ENCODE data around the gene EMC10.
A peak's percentile ranks its signal among the peaks of the same experiment; 100 is the strongest.

EMC10 gene

GRCh38 chr19:50475101-50475568 is 1.2 kb upstream of the EMC10 start:
- no peak overlapping the region for H3K4me2 ChIP-seq (ENCODE audit: low read depth, low read length)
- no peak overlapping the region for H3K9ac ChIP-seq (ENCODE audit: low read length)
- peaks cover 5% of the 10 kb centered on the region; the same call in 1 of the 2 replicates for H3F3A ChIP-seq (ENCODE audit: insufficient read depth, low read length)
- TF ChIP-seq EZH2phosphoT487 (IDR thresholded peaks at IDR 0.05; ENCODE audit: low read length) (no peak), EZH2 (optimal IDR thresholded peaks at IDR 0.05; ENCODE audit: low read depth, low read length) (no peak)
- TF ChIP-seq, protein P1, sequence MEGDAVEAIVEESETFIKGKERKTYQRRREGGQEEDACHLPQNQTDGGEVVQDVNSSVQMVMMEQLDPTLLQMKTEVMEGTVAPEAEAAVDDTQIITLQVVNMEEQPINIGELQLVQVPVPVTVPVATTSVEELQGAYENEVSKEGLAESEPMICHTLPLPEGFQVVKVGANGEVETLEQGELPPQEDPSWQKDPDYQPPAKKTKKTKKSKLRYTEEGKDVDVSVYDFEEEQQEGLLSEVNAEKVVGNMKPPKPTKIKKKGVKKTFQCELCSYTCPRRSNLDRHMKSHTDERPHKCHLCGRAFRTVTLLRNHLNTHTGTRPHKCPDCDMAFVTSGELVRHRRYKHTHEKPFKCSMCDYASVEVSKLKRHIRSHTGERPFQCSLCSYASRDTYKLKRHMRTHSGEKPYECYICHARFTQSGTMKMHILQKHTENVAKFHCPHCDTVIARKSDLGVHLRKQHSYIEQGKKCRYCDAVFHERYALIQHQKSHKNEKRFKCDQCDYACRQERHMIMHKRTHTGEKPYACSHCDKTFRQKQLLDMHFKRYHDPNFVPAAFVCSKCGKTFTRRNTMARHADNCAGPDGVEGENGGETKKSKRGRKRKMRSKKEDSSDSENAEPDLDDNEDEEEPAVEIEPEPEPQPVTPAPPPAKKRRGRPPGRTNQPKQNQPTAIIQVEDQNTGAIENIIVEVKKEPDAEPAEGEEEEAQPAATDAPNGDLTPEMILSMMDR (IDR thresholded peaks at IDR 0.05; ENCODE audit: low read length) = no peak
- no peak overlapping the region for H3K4me3 ChIP-seq (ENCODE audit: low read length)
- peaks cover 31% of the 10 kb centered on the region for H3K79me2 ChIP-seq (ENCODE audit: low read length)
- no peak overlapping the region for H3K27ac ChIP-seq (ENCODE audit: low read length)
- DNase-seq = no peak
- no peaks in the 10 kb centered on the region for H3K9me3 ChIP-seq (replicated peaks; ENCODE audit: insufficient read depth, low read length)
- peaks cover 10% of the 10 kb centered on the region; the same call in 1 of the 2 replicates for H3K27me3 ChIP-seq (replicated peaks; ENCODE audit: insufficient read depth, low read length)
- H2AFZ ChIP-seq (ENCODE audit: low read length) = no peak overlapping the region
- no peaks in the 10 kb centered on the region for H3K36me3 ChIP-seq (replicated peaks; ENCODE audit: insufficient read depth, low read length)
- H3K9me2 ChIP-seq (replicated peaks; ENCODE audit: insufficient read depth, low read length) = no peaks in the 10 kb centered on the region
- peaks cover 3% of the 10 kb centered on the region; the same call in 1 of the 2 replicates for H4K20me1 ChIP-seq (ENCODE audit: insufficient read depth, low read length)
- no peaks in the 10 kb centered on the region for H3K4me1 ChIP-seq (ENCODE audit: low read length)

GRCh38 chr19:50475736-50476223 is 527 bp upstream of the EMC10 start:
- Histone ChIP-seq H3K79me2 (ENCODE audit: low read length) (peaks cover 31% of the 10 kb centered on the region), H3K27me3 (replicated peaks; ENCODE audit: insufficient read depth, low read length) (peaks cover 10% of the 10 kb centered on the region; the same call in 1 of the 2 replicates), H3K9me2 (replicated peaks; ENCODE audit: insufficient read depth, low read length) (no peaks in the 10 kb centered on the region), H3K36me3 (replicated peaks; ENCODE audit: insufficient read depth, low read length) (no peaks in the 10 kb centered on the region), H3K4me1 (ENCODE audit: low read length) (no peaks in the 10 kb centered on the region), H3K4me2 (ENCODE audit: low read depth, low read length) (0 out of 2 replicates have a peak overlapping the region, but pooled peaks have one; percentile 35), H3K4me3 (ENCODE audit: low read length) (peak overlapping the region; percentile 85; the same call in 1 of the 2 replicates), H2AFZ (ENCODE audit: low read length) (peak overlapping the region; percentile 40; the same call in 1 of the 2 replicates), H3F3A (ENCODE audit: insufficient read depth, low read length) (peaks cover 5% of the 10 kb centered on the region; the same call in 1 of the 2 replicates), H3K27ac (ENCODE audit: low read length) (no peak overlapping the region), H3K9me3 (replicated peaks; ENCODE audit: insufficient read depth, low read length) (no peaks in the 10 kb centered on the region), H4K20me1 (ENCODE audit: insufficient read depth, low read length) (peaks cover 3% of the 10 kb centered on the region; the same call in 1 of the 2 replicates), H3K9ac (ENCODE audit: low read length) (no peak overlapping the region)
- TF ChIP-seq, protein P1 (IDR thresholded peaks at IDR 0.05; ENCODE audit: low read length) = no peak
- TF ChIP-seq EZH2 (optimal IDR thresholded peaks at IDR 0.05; ENCODE audit: low read depth, low read length) (no peak), EZH2phosphoT487 (IDR thresholded peaks at IDR 0.05; ENCODE audit: low read length) (no peak)
- DNase-seq = no peak

- DNase-seq = no peak
- H3K4me2 ChIP-seq (ENCODE audit: low read depth, low read length) = peak overlapping the region; percentile 43
- peaks cover 3% of the 10 kb centered on the region; the same call in 1 of the 2 replicates for H4K20me1 ChIP-seq (ENCODE audit: insufficient read depth, low read length)
- peak overlapping the region; percentile 72; the same call in 1 of the 2 replicates for H2AFZ ChIP-seq (ENCODE audit: low read length)
- peak overlapping the region; percentile 84 for H3K9ac ChIP-seq (ENCODE audit: low read length)
- no peaks in the 10 kb centered on the region for H3K9me2 ChIP-seq (replicated peaks; ENCODE audit: insufficient read depth, low read length)
- H3K79me2 ChIP-seq (ENCODE audit: low read length) = peaks cover 31% of the 10 kb centered on the region
- peak overlapping the region; percentile 78; the same call in 1 of the 2 replicates for H3K27ac ChIP-seq (ENCODE audit: low read length)
- H3K4me1 ChIP-seq (ENCODE audit: low read length) = no peaks in the 10 kb centered on the region
- H3K4me3 ChIP-seq (ENCODE audit: low read length) = peak overlapping the region; percentile 85
- peaks cover 6% of the 10 kb centered on the region; the same call in 1 of the 2 replicates for H3K27me3 ChIP-seq (replicated peaks; ENCODE audit: insufficient read depth, low read length)
- peaks cover 5% of the 10 kb centered on the region; the same call in 1 of the 2 replicates for H3F3A ChIP-seq (ENCODE audit: insufficient read depth, low read length)
- no peaks in the 10 kb centered on the region for H3K9me3 ChIP-seq (replicated peaks; ENCODE audit: insufficient read depth, low read length)
- no peaks in the 10 kb centered on the region for H3K36me3 ChIP-seq (replicated peaks; ENCODE audit: insufficient read depth, low read length)
- TF ChIP-seq, protein P1 (IDR thresholded peaks at IDR 0.05; ENCODE audit: low read length) = no peak
- TF ChIP-seq EZH2phosphoT487 (IDR thresholded peaks at IDR 0.05; ENCODE audit: low read length) = no peak
- TF ChIP-seq EZH2 (optimal IDR thresholded peaks at IDR 0.05; ENCODE audit: low read depth, low read length) = no peak
Measured at GRCh38 chr19:50476907-50477238, 566 bp downstream of the EMC10 start.
